Fibroblast of skin of right biceps (primary cell): ENCODE results near the gene ASTN2.

Experiments used
- DNase-seq: peaks from one replicate; pipeline ENCODE4 v3.0.0-alpha.2; 2013

The ASTN2 gene

DNA sequence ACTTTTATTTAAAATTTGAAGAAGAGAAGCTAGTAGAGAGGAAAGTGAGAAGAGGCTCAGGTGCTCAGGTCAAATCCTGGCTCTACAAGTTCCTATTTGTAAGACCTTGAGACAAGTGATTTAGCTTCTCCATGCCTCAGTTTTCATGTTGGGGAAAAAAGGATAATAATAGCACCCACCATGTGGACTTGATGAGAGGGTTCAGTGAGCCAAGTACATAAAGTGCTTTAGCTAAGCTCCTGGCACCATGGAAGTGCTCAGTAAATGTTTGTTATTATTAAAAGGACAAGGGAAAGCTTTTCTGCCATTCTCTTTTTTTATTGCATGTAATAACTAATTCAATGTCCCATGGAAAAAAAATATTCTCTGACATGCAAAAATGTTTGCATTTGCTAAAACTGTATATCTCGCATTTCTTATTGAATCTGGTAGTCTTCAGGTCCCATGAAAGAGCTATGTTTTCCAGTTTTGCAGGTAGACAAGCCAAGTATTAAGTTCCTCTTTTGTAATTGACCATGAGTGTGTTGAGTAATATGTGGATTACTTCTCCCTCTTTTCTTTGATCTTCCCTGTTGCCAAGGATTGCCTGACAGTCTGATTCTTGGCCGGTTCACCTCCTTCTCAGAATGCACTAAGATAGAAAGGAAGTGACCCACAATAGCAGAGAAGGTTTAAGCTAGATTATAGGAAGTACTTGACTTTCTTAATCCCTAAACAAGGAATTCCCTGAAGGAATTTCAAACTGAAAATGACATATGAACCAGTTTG, 773.4 kb downstream of the ASTN2 start:
- no peak for DNase-seq

DNA sequence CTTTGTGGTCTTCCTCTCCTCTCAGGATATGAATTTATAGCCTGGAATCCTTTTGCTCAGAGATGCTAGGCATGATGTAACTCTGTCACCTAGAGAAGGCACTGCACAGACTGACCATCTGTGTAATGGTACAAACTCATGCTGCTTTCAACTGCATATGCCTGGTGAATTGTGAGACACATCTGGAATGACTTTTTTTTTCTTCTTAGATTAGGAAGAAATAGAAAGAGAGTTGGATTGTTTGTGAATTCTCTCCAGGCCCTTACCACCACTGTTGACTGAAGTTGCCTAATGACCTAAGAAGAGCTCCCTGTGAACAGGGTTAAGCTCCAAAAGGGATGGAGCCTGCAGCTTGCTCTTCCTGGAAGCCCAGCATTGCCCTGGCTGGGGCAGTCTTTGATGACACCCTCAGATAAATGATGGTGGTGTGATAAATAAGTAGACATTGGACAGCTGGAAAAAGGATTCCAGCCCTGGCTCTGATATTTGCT, 775.6 kb downstream of the ASTN2 start:
- peak; percentile 83 for DNase-seq

DNA sequence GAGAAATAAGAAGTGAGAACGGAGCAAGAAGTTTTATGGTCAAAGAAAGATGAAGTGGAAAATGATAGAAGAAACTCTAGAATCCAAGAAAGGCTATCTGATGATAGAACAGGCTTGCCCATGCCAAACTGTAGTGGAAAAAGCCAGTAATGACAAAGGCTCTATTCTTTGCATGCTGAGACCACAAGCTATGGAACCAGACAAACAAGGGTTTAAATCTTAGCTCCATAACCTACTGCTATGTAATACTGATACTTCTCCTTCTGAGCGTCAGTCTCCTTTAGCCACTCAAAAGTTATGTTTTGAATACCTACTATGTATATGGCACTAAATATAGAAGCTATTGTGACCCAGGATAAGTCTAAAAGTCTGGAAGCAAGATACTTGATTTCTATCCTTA, 778.9 kb downstream of the ASTN2 start:
- no peak for DNase-seq

DNA sequence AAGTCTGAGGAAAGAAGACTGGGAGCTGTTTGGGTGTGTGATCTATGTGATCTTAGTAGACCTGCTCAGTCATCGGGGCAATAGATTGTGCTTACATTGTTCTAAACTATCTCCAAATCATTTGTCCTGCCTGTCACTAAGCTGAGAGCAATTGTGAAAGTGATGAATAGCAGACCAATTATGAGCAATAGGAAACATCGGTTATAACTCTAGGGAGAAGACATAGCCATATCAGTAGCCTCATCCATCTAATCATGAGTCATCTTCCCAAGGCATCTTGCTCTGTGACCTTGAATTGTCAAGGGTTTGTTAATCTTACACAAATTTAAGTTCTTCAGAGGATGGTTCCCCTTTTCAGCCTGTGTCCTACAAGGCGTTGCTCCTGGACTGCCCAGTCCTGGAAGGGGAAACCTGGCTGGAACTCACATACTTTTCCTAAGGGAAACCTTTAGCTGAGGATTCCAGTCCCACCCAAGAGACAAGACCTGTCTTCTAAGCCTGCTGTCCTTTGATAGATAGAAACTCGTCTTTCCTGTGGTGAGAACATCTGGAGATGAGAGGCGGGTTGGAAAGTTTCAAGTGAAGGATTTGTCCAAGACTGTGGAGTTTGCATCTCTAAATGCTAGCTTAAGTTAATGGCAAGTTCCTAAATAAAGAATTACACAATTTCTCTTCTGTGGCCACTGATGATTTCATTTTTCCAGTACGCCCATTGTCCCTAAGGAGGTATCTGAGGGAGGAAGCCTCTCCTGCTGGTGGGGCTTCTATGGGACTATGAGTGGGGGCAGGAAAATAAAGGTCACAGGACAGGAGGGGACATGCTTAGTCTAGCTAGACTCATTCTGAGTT, 781.6 kb downstream of the ASTN2 start:
- DNase-seq: peak; percentile 86

DNA sequence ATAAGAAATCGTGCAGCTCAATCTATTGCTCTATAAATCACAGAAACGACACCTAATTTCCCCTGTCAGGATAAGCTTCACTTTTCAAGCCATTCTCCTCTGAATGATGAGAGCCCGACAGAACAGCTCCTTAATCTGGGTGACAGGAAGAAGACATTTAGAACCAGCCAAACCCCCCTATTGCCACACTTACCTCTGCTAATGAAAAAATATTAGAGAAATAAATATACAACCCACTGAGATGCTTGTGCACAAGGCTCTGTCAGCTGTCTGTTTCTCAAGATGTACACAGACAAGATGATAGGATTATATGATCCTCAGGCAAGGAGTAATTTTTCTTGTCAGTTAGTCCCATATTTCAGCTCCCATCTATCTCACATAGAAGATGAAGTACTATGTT, 785.2 kb downstream of the ASTN2 start:
- no peak for DNase-seq

DNA sequence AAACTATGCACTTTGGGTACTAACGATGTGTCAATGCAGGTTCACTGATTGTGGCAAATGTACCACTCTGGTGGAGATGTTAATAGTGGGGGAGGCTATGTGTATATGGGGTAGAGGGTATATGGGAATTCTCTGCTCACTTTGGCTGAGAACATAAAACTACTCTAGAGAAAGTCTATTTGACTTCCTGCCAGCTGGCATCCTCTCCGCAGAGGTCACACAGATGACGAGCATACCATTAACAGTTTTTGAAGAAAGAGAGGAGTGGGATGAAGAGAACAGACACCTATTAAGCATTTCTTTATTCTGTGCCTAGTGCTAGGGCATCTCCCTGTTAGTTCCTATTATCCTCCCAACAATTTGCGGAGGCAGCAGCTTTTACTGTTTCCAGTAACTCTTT, 786.1 kb downstream of the ASTN2 start:
- DNase-seq: peak; percentile 61

DNA sequence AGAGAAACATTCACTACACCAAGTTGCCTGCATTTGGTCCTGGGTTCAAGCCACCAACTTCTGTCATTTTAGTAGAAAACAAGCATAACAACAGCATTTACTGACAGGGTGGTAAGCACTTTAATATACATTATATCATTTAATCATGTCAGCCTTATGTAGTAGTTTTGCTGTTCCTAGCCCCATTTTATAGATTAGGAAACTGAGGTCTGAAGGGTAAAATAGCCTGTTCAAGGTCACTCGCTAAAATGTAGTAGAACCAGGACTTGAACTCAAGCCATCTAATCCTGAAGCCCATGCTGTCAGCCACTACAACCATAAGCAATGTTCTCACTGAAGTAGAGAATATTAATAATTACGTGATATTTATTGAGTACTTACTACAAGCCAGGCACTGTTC, 787.4 kb downstream of the ASTN2 start:
- no peak for DNase-seq

DNA sequence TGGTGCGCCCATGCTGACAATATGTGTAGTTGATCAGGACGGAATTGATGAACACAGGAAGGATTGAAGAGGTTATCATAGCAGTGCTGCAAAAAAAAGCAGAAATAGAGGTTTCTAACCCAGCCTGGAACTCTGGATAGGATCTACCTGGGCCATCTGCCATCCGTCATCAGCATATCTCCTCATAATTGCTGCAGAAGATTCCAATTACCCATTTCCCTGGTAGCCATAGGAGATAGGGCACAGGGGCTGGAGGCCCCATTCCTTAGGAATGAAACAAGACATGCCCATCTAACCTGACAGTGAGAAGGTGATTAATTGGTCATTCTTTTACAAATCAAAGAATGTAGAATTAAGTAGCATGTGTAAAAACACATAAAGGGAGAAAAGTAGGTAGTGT, 788.1 kb downstream of the ASTN2 start:
- no peak for DNase-seq

DNA sequence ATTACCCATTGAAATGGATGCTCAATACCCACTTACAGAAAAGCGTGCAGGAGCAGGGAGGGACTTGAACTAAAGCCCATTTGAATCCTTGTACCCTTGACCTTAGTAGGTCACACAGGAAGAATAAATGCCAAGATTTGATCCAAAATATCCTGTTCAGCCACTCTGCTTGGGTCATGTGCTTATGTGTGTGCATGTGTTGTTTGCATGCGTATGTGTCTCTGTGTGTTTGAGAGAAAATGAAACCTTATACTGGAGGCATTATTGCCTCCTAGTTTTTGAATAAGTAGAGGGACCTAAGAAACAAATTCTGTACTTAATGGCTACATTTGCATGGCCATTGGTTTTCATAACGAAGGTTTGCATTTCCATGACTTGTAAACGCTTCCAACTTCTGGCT, 791.1 kb downstream of the ASTN2 start:
- no peak for DNase-seq

DNA sequence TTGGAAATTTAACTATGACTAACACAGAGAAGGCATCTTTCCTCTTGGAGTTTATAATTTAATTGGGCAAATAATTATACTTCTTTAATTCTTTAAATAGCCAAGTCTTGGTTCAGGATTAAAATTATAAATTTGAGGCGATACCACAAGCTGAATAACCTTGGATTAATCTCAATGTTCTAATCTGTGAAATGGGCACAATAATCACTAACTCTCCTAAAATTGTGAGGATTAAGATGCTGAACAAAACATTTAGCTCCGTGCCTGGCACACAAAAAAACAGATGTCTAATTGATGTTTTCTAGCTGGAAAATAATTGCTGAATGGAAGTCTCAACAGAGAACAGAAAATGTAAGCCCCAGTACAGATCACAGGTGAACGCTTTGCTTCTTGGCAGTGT, 797.5 kb downstream of the ASTN2 start:
- DNase-seq: no peak

DNA sequence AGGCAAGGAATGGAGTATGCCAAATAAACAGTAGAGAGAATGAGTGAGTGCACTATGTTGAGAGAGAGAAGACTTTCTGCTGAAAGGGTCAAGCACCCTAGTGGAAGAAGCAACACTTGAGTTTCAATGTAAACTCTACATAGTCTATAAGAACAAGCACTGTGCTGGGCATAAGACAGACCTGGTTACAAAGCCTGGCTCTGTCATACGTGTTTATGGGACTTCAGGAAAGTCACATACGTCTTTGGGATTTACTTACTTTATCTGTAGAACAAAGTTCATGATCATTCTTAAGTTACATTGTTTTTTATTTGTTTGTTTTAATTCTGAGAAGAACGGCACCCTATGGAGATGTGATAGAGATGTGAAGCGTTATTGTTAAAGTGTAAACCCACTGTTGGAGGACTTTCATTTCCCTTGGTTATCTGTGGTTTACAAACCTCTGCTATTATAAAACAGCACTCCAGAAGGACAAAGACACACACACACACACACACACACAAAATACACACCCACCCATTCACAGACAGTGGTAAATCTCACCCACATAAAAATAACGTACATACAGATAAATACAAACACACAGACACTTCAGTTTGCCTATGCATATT, 798.4 kb downstream of the ASTN2 start:
- DNase-seq: no peak

DNA sequence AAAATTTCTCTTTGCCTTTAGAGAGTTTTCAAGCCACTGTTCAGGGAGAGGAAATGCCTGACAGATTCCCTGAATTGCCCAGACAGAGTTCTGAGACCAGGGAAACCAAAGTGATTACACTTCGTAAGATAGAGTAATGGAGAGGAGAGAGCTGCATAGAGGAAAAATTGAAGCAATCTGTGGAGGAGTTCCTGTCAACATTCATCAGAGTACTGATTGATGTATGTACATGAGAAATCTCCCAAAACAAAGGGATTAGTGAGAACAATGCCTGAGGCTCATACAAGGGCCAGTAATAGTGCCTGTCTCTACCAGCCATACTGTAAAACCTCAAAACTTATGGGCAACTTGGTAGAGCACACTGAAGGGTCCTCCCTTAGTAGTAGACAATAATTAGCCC, 806.8 kb downstream of the ASTN2 start:
- DNase-seq: no peak

DNA sequence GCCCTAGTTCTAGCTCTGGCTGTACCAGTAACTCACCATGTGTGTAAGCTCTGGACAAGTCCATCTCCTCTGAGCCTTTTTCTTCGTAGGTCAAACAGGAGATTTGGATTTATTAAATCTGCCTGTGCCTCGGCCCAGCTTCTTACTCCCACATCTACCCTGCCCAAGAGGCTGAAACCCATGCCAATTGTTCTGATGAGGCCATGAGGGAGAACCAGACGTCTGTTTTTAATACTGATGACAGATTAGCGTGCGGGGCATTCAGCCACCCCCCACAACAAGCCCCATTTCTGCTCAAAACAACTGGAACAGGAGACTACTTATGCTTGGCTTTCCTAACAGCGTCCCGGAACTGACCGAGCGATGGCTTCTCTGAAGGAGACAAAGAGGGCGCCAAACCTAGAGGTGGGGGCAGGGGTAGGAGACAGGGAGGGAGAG, 808.9 kb downstream of the ASTN2 start:
- DNase-seq: peak; percentile 38

DNA sequence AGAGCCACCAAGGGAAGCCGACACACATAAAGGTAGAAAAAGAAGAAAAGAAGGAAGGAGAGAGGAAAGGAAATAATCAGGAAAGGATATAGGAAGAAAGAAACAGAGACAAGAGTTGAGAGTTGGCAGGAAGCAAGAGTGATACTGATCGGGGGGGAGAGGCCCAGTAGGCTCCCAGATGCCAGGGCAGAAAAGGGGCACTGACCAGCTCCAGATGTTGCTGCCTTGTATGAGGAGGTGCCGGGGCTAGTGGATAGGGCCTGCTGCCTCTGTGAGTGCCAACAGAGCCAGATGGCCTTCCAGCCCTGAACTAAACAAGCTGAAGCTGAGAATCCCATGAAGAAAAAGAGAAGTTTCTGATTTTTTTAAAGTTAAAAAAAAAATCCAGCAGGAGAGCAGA, 809.8 kb downstream of the ASTN2 start:
- DNase-seq: no peak

DNA sequence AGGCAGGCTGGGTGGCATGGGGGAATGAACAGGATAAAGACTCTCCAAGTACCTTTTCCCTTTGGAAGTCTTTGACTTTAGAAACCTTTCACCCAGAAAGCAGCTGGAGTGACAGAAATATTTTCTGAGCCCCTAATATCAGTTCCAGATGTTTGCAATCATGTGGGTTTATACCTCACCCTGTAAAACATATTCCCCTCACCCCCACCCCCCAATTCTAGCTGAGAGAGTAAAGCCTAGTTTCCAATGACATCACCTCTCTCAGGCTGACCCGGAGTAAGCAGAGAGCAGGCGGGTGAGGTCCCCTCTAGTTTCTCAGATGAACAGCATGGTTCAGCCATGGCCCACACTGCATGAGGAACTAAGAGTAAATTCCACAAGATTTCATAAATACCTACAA, 810.6 kb downstream of the ASTN2 start:
- DNase-seq: peak; percentile 36

DNA sequence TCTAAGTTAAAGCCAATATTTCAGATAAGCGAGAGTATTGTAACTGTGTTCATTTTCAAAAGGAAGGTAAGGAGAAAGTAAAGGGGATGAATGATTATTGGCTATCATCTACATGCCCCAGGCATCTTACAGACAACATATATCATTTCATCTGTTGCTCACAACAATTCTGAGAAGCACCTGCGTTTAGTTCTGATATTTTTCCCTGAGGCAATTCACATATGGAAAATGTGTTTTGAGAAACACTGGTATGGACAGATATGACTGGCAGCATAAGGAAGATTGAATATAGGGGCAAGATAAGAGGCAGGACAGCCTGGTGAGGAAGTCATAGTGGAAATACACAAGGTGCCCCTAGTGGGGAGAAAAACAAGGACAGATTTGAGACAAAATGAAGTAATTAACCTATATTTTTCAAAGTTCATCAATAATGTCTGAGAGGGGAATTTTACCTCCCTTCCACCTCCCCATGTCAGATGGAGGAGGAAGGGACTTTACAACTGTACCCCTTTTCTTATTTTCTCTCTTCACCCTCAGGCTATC, 815.4 kb downstream of the ASTN2 start:
- no peak for DNase-seq

DNA sequence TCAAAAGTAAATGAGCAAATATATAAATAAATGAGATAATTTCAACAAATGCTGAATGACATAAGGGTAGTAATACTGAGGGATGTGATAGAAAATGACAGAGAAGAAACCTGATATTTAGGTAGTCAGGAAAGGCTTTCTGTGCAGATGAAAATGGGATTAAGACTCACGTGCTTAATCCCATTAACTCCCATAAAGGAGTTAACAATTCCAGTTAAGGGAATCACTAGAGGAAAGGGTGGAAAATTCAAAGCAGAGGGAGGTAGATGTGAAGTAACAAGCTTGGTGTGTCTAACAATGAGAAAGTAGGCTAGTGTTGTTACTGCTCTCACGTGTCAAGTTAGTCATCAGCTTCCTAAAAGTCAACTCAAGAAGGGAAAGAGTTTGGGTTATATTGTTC, 818.2 kb downstream of the ASTN2 start:
- no peak for DNase-seq

DNA sequence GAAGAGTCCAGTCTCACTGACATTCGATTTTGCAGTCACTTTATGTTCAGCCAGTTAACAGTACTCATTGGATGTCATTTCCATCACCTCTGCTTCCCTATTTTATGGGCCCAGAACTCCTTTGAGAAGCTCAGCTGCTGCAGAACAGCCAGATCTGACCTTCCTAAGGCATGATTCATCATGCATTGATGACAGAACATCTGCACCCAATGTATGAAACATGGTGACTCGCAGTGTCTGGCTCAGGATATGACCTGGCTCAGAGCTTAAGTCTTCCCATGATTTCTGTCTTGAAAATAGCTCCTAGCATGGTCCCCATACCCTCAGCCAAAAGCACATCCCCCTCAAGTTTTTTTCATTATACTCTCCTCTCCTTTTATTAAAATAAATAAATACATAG, 820.3 kb downstream of the ASTN2 start:
- peak; percentile 93 for DNase-seq

DNA sequence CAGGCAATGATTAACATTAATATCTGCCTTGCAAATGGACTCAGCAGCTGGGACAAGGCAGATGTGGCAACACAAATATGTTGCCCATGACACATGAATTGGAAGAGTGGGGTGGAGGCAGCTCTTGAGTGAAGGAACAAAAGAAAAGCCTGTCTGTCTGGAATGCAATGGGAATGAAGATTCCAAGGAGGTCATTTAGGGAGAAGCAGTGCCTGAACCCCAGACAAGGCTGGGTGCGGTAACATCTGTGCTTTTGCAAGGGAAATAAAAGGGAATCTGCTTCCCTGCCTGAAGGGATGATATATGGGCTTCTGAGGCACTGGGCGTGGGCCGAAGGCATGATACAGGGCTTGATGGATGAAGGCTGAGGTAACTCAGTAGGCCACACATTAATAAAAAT, 821.9 kb downstream of the ASTN2 start:
- DNase-seq: peak; percentile 35

DNA sequence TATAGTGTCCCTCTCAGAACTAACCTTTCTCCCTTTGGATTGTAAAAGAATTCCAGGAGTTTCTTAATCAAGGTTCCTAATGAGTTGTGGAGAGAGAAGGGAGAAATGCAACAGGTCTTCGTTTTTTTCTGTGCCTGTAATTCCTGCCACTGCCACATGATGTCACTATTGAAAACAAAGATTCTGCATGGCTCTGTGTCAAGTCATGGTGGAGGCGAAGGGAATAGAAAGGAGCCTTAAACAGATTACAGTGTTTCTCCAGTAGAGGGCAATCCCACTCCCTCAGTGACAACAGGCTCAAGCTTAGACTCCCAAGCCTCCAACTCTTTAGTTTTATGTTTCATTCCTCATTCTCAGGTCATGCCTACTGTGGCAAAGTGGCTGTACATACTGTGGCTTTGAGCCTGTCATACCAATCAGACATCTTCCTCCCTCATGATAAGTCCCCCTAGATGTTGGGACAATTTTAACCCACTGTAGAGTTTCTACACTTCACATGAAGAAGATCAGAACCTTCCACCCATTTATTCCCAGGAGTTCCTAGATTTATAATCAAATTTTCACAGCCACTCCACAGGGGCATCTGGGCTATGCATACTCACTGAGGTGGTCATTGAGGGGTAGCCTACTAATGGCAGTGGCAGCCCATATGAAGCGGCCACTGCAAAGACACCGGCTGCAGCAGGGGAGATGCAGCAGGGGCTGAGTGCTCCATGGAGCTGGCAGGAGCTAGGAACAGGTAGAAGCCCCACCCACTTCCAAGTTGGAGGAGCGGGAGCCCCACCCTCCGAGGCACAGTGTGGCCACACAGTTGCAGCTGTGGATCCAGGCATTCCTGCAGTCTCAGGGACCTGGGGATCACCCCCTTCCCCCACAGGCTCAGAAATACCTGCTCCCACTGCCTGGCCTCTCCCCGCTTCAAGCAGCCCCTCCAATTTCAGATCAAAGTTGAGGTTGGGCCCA, 825.2 kb downstream of the ASTN2 start:
- peak; percentile 68 for DNase-seq

DNA sequence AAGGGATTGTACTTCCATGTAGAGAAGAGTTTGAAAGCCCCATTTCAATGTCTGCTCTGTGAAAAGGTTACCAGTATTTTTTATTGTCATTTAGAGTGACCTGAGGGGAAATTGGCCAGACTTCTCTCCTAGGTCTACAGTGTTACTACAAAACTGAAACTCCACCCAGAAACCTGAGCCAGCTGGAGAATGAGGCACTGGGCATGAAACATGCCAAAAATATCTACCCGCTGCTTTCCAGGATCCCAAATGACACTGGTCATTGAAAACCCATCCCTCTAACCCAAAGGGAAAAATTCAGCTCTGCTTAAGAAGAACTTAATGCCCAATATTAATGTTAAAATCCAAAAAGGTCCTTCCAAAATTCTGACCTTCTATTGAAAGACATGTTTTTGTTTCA, 826.9 kb downstream of the ASTN2 start:
- no peak for DNase-seq

DNA sequence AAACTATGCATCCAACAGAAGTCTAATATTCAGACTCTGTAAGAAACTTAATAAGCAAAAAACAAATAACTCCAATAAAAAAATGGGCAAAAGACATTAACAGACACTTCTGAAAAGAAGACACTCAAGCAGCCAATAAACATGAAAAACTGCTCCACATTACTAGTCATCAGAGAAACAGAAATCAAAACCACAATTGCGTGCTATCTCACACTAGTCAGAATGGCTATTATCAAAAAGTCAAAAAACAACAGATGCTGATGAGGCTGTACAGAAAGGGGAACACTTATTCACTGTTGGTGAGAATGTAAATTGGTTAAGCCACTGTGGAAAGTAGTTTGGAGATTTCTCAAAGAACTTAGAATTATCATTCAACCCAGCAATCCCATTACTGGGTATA, 829.0 kb downstream of the ASTN2 start:
- peak; percentile 26 for DNase-seq
